Heart left ventricle (tissue), 16 donors: Measurements from ENCODE around the gene EXOC7. TPM values are rescaled to one million over a fixed set of nuclear protein-coding genes. Genes with fewer than 3 reads are reported as not detected.

ENCODE experiments used
- ATAC-seq, 4 donors: fragments of 200-7000 bp; cut with Tn5 transposase; one replicate each; pipeline ENCODE4 v1.9.1; 2020 to 2022; ENCODE audit warnings: moderate library complexity in 4 of 4, mild to moderate bottlenecking in 3 of 4, moderate number of reproducible peaks in 1 of 4
- DNase-seq, 5 donors: peaks; one replicate each; pipeline ENCODE4 v3.0.0-alpha.2; 2020
- H3K27ac ChIP-seq, 12 donors: fragments of 200-600 bp; sonication (generic) in 4 of 12; one replicate each; pipeline versions ENCODE4 v1.5.0 to v1.8.0; 2016 to 2022; ENCODE audit warnings: mild to moderate bottlenecking in 2 of 12
- H3K27me3 ChIP-seq, 9 donors: fragments of 200-600 bp; sonication (generic) in 2 of 9; one replicate each; pipeline versions ENCODE4 v1.5.1 to v1.8.0; 2016 to 2022; ENCODE audit warnings: mild to moderate bottlenecking in 3 of 9
- H3K36me3 ChIP-seq, 9 donors: fragments of 200-600 bp; sonication (generic) in 2 of 9; one replicate each; pipeline versions ENCODE4 v1.5.0 to v1.8.0; 2018 to 2022; ENCODE audit warnings: mild to moderate bottlenecking in 2 of 9
- H3K4me1 ChIP-seq, 12 donors: fragments of 200-600 bp; sonication (generic) in 4 of 12; one replicate each; pipeline versions ENCODE4 v1.5.0 to v1.8.0; 2016 to 2022; ENCODE audit warnings: mild to moderate bottlenecking in 3 of 12
- H3K4me3 ChIP-seq, 12 donors: fragments of 200-600 bp; sonication (generic) in 4 of 12; one replicate each; pipeline versions ENCODE4 v1.5.0 to v1.8.0; 2017 to 2022; ENCODE audit warnings: mild to moderate bottlenecking in 9 of 12, moderate library complexity in 4 of 12
- H3K9me3 ChIP-seq, 12 donors: fragments of 200-600 bp; sonication (generic) in 4 of 12; one replicate each; pipeline versions ENCODE4 v1.5.0 to v1.8.0; 2016 to 2022; ENCODE audit warnings: mild to moderate bottlenecking in 1 of 12
- CTCF ChIP-seq, 12 donors: fragments of 200-600 bp; sonication (generic) in 4 of 12; IDR thresholded peaks; one replicate each; pipeline versions ENCODE4 v1.5.0 to v1.8.0; 2018 to 2022; ENCODE audit warnings: antibody characterized with exemption in 12 of 12, mild to moderate bottlenecking in 5 of 12
- POLR2A ChIP-seq, 2 donors: fragments of 450-650 bp; IDR thresholded peaks; one replicate each; pipeline ENCODE4 v1.6.1; 2017; ENCODE audit warnings: antibody characterized with exemption in 2 of 2, mild to moderate bottlenecking in 2 of 2, moderate library complexity in 2 of 2
- WGBS, 4 donors: extraction: QIAGEN DNeasy Blood & Tissue Kit in 2 of 4; methylation state at CpG; one replicate each; pipeline versions ENCODE4 v1.1.5 to v1.1.7; 2013 to 2018; 5-methylcytosine and 5-hydroxymethylcytosine counted together
- intact Hi-C, 10 donors: fragments of 100-400 bp; cut with DNase I; formaldehyde crosslinking; loops; one replicate each; pipeline versions ENCODE4 v1.11.1 to v1.14.2; 2022
- polyA plus RNA-seq, 2 donors: library from polyadenylated mRNA; stranded (reverse); fragments of 200-250 nt; gene quantifications; one replicate each; pipeline ENCODE4 v1.2.3, GENCODE V29; 2013
- total RNA-seq, 9 donors: library from RNA; depleted of rRNA in 2 of 9; stranded (reverse); fragments of >200 nt in 2 of 9; fragmentation: NEBNext Ultra II Directional in 3 of 9; extraction: Animal tissue kit (Norgen Biotek cat#: 25700) in 3 of 9; gene quantifications; one replicate each; pipeline versions ENCODE4 v1.1.0 to v1.2.4, GENCODE V29; 2016 to 2023
- donor health status: ischemic (EF 13 %, LVEDD 7.1; RV severe dilation, severe dysfunction).
- donor health status: healthy with polysubstance abuse.
- donor health status: DM: no; HTN: yes; CAD: no.
- donor health status: DM: no; HTN: no; CAD: no.
- donor health status: ischemic (EF 25% LVEDD 6.9; RV normal size, moderate dysfunction).
- donor health status: ischemic (EF 25% LVEDD 5.7; RV mildly dilated, moderate dysfunction).
- donor health status: healthy.
- donor health status: DM: yes; HTN: yes; CAD: no.
- donor health status: ischemic (EF 35%, LVEDD 5.7; RV mildly dilated, moderate dysfunction).
- donor health status: nonischemic (EF 11% LVEDD 7.7; RV severe dilation, severe dysfunction).
- donor health status: DM: yes; HTN: yes; CAD: no.
- donor health status: PGD.
- donor health status: ischemic (EF 29% LVEDD 5.4; RV normal size, mild dysfunction).
- donor health status: nonischemic (EF 23%, LVEDD 6.1; RV moderate dilation, normal function).

EXOC7 gene
- total and polyA plus RNA-seq, 11 donors = 39.7 to 107 (median 77.0) TPM

- Histone ChIP-seq H3K27ac (no peak overlapping the region), H3K36me3 (peaks cover 0 to 92% (median 84%) of the 10 kb centered on the region in 9 donors), H3K27me3 (no peaks in the 10 kb centered on the region), H3K9me3 (no peaks in the 10 kb centered on the region), H3K4me3 (no peak overlapping the region), H3K4me1 (peaks cover 0 to 14% (median 7%) of the 10 kb centered on the region in 12 donors)
- ATAC-seq (peak in 1 of 4 donors; percentile 33), DNase-seq (peak in 1 of 5 donors; percentile 4)
- 87 to 94% (median 89%) methylated on average over 19 of the region's 19 CpGs for WGBS, 4 donors
- TF ChIP-seq POLR2A (IDR thresholded peaks at IDR 0.05) = no peak
- TF ChIP-seq CTCF (IDR thresholded peaks at IDR 0.05) = no peak
- intact Hi-C loops = no loop called here
Measured at GRCh38 chr17:76097716-76098295, 5.8 kb downstream of the EXOC7 start.

DNA sequence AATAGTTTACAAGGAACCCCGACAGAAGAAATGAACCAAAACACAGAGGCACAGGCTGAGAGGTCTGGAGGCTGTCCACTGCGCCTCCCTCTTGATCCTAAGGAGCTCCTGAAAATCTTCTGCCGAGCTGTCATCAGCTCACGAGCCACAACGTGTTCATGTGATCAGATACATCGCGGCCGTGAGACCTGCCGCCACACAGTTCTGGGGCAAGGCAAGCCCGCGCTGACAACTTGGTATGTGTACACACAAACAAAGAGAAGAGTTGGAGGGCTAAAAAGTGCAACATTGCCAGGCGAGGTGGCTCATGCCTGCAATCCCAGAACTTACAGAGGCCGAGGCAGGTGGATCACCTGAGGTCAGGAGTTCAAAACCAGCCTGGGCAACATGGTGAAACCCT is 7.6 kb downstream of the EXOC7 start:
- no peak overlapping the region for H3K4me3 ChIP-seq
- intact Hi-C loops = no loop called here
- no peaks in the 10 kb centered on the region for H3K9me3 ChIP-seq
- TF ChIP-seq CTCF (IDR thresholded peaks at IDR 0.05) (no peak), POLR2A (IDR thresholded peaks at IDR 0.05) (no peak)
- H3K27me3 ChIP-seq = no peaks in the 10 kb centered on the region
- peaks cover 0 to 100% (median 92%) of the 10 kb centered on the region in 9 donors for H3K36me3 ChIP-seq
- ATAC-seq (no peak), DNase-seq (peak in 1 of 5 donors; percentile 3)
- 80 to 88% (median 83%) methylated on average over 13 of the region's 13 CpGs for whole genome bisulfite sequencing, 4 donors
- no peak overlapping the region for H3K27ac ChIP-seq
- no peaks in the 10 kb centered on the region for H3K4me1 ChIP-seq

- Histone ChIP-seq H3K4me3 (no peak overlapping the region), H3K27ac (no peak overlapping the region), H3K27me3 (no peaks in the 10 kb centered on the region), H3K9me3 (no peaks in the 10 kb centered on the region), H3K4me1 (peaks cover 0 to 7% (median 0%) of the 10 kb centered on the region in 12 donors), H3K36me3 (peaks cover 0 to 100% (median 91%) of the 10 kb centered on the region in 9 donors)
- DNase-seq (no peak), ATAC-seq (no peak)
- 86 to 94% (median 87%) methylated on average over 10 to 11 of the region's 11 CpGs for WGBS, 4 donors
- no peak for TF ChIP-seq POLR2A (IDR thresholded peaks at IDR 0.05)
- TF ChIP-seq CTCF (IDR thresholded peaks at IDR 0.05) = no peak
- intact Hi-C loops = no loop called here
Measured at GRCh38 chr17:76094046-76094445, 9.5 kb downstream of the EXOC7 start.

- intact Hi-C loops = no loop called here
- no peak overlapping the region for H3K27ac ChIP-seq
- H3K4me1 ChIP-seq = peaks cover 0 to 7% (median 0%) of the 10 kb centered on the region in 12 donors
- no peaks in the 10 kb centered on the region for H3K27me3 ChIP-seq
- ATAC-seq (no peak), DNase-seq (no peak)
- H3K36me3 ChIP-seq = peaks cover 0 to 100% (median 90%) of the 10 kb centered on the region in 9 donors
- no peak for TF ChIP-seq CTCF (IDR thresholded peaks at IDR 0.05)
- no peak for TF ChIP-seq POLR2A (IDR thresholded peaks at IDR 0.05)
- WGBS, 4 donors = 94 to 95% (median 94%) methylated on average over 13 to 20 of the region's 20 CpGs
- H3K9me3 ChIP-seq = no peaks in the 10 kb centered on the region
- no peak overlapping the region for H3K4me3 ChIP-seq
Measured at GRCh38 chr17:76092526-76093413, 10.8 kb downstream of the EXOC7 start.
